ENCODE results near the gene G6PD. TPM values are rescaled to one million over a fixed set of nuclear protein-coding genes. Genes with fewer than 3 reads are reported as not detected.

G6PD gene
- total RNA-seq, 1 experiment from 2014 or later, result 615 TPM

GRCh38 chrX:154490414-154491083, 56.1 kb downstream of the G6PD start, which contains the start of gene SLC10A3:
SLC10A3 (minus strand) TSS chrX:154490629; CDS start chrX:154488940, 1,689 bp downstream.
- BruUV-seq (replicated peaks), result no TSS peak
- H3K27me3 ChIP-seq (ENCODE audit: control insufficient read depth, insufficient read depth, low read length), result no peaks in the 10 kb centered on the region
- H3K36me3 ChIP-seq (ENCODE audit: control insufficient read depth, insufficient read depth, low read length), result no peaks in the 10 kb centered on the region
- H3K4me1 ChIP-seq (ENCODE audit: control insufficient read depth, insufficient read depth, low read length), result peaks cover 18% of the 10 kb centered on the region
- ChIA-PET CTCF (interaction anchor here (0.6 to 0.9 kb wide), 3 partner anchors 13 to 81 kb away, joined by 3 to 11 read pairs (median 3); no protein-coding TSS in a partner anchor), POLR2A (interaction anchor here (0.7 kb wide), 3 partner anchors 41 to 121 kb away, joined by 4 to 9 read pairs (median 8); no protein-coding TSS in a partner anchor)
- TF ChIP-seq REST (IDR thresholded peaks at IDR 0.05; ENCODE audit: insufficient read depth in 1 of 2, low read depth in 2 of 2, low read length in 1 of 2) (no peak; a peak in 1 of 4 replicates), SIN3A (IDR thresholded peaks at IDR 0.05; ENCODE audit: borderline replicate concordance, insufficient read depth, low read depth, low read length) (0 out of 2 replicates have a peak, but pooled peaks have one; percentile 60), POLR2AphosphoS5 (IDR thresholded peaks at IDR 0.05; ENCODE audit: low read depth, low read length) (peak; percentile 83)
- TF ChIP-seq, protein P1, sequence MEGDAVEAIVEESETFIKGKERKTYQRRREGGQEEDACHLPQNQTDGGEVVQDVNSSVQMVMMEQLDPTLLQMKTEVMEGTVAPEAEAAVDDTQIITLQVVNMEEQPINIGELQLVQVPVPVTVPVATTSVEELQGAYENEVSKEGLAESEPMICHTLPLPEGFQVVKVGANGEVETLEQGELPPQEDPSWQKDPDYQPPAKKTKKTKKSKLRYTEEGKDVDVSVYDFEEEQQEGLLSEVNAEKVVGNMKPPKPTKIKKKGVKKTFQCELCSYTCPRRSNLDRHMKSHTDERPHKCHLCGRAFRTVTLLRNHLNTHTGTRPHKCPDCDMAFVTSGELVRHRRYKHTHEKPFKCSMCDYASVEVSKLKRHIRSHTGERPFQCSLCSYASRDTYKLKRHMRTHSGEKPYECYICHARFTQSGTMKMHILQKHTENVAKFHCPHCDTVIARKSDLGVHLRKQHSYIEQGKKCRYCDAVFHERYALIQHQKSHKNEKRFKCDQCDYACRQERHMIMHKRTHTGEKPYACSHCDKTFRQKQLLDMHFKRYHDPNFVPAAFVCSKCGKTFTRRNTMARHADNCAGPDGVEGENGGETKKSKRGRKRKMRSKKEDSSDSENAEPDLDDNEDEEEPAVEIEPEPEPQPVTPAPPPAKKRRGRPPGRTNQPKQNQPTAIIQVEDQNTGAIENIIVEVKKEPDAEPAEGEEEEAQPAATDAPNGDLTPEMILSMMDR (IDR thresholded peaks at IDR 0.05), result no peak
- ATAC-seq (peak; percentile 92), DNase-seq (ENCODE audit: low read depth, low spot score) (peak; percentile 79)
- intact Hi-C loops (cut with micrococcal nuclease; ENCODE audit: unreplicated experiment), result no loop called here
- H3K27ac ChIP-seq (ENCODE audit: low read length), result peak within 1 kb of the TSS; percentile 89
- in situ Hi-C loops (cut with HindIII; ENCODE audit: low pct_unique_long_range_greater_than_20kb, low sequenced_read_pairs), result no loop called here
- peak within 1 kb of the TSS; percentile 72 to 89 for H3K4me3 ChIP-seq (ENCODE audit: low read depth in 2 of 2, low read length in 2 of 2)
- no peaks in the 10 kb centered on the region for H3K9me3 ChIP-seq (ENCODE audit: control insufficient read depth, insufficient read depth, low read depth, low read length)

DNA sequence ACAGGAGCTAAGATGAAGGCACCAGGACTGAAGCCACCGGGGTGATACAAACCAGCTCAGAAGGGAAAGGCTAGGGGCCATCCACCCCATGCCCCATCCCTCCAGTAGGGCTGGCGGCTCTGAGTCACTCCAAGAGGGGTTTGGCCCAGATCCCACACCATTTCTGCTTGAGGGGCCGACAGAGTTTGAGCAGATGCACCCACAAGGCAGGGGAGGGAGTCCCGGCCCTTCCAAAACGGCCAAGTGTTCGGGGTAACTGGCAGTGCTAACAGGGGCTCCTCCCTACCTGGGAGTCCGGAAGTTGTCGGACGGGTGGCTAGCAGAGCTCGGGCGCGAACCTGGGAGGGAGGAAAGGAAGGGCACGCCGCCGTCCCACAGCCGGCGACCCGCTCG, 56.6 kb downstream of the G6PD start:
- Histone ChIP-seq H3K9me3 (ENCODE audit: control insufficient read depth, insufficient read depth, low read depth, low read length) (no peaks in the 10 kb centered on the region), H3K27ac (ENCODE audit: low read length) (peak overlapping the region; percentile 82), H3K4me3 (ENCODE audit: low read depth in 2 of 2, low read length in 2 of 2) (peak overlapping the region; percentile 60 to 72), H3K36me3 (ENCODE audit: control insufficient read depth, insufficient read depth, low read length) (no peaks in the 10 kb centered on the region), H3K27me3 (ENCODE audit: control insufficient read depth, insufficient read depth, low read length) (no peaks in the 10 kb centered on the region), H3K4me1 (ENCODE audit: control insufficient read depth, insufficient read depth, low read length) (peaks cover 23% of the 10 kb centered on the region)
- no TSS peak for BruUV-seq (replicated peaks)
- intact Hi-C loops (cut with micrococcal nuclease; ENCODE audit: unreplicated experiment) (no loop called here), in situ Hi-C loops (cut with HindIII; ENCODE audit: low pct_unique_long_range_greater_than_20kb, low sequenced_read_pairs) (no loop called here)
- DNase-seq (ENCODE audit: low read depth, low spot score) (no peak), ATAC-seq (peak; percentile 8)
- POLR2A ChIA-PET, result interaction anchor here (0.7 kb wide), 1 partner anchor 42 kb away, joined by 4 read pairs; no protein-coding TSS in a partner anchor
- CTCF ChIA-PET, result interaction anchor here (0.6 to 0.9 kb wide), 4 partner anchors 13 to 117 kb away, joined by 3 to 11 read pairs (median 3); no protein-coding TSS in a partner anchor
- TF ChIP-seq, protein P1 (IDR thresholded peaks at IDR 0.05), result no peak
- TF ChIP-seq REST (IDR thresholded peaks at IDR 0.05; ENCODE audit: insufficient read depth in 1 of 2, low read depth in 2 of 2, low read length in 1 of 2) (no peak), TCF7L2 (IDR thresholded peaks at IDR 0.05; ENCODE audit: low read depth, low read length) (no peak), SIN3A (IDR thresholded peaks at IDR 0.05; ENCODE audit: borderline replicate concordance, insufficient read depth, low read depth, low read length) (no peak), POLR2AphosphoS5 (IDR thresholded peaks at IDR 0.05; ENCODE audit: low read depth, low read length) (no peak)

Measured in Panc1 (cell line).